OCI-LY7 (cell line): ENCODE data around the gene PDIA4. TPM values are rescaled to one million over a fixed set of nuclear protein-coding genes. Genes with fewer than 3 reads are reported as not detected.

Source experiments
- BruUV-seq: library from RNA; stranded (reverse); fragments of 400-500 nt; replicated peaks from 2 replicates; lab custom pipeline; 2021; lab: Mats Ljungman, UMichigan
- CTCF ChIA-PET: fragments of 300-600 bp; sonication (Branson Sonifier 250); formaldehyde crosslinking; loops from one replicate; lab custom pipeline; 2022; ENCODE audit warnings: antibody characterized with exemption; ENCODE audit not compliant: unreplicated experiment; lab: Charles Lee
- POLR2A ChIA-PET: fragments of 300-600 bp; sonication (Branson Sonifier 250); formaldehyde crosslinking; loops from one replicate; lab custom pipeline; 2022; ENCODE audit warnings: antibody characterized with exemption; lab: Charles Lee
- DNase-seq: peaks from one replicate; pipeline ENCODE4 v3.0.0-alpha.2; 2015; ENCODE audit warnings: low spot score
- H2AFZ ChIP-seq: fragments of 200-600 bp; sonication (generic), shearing (Covaris generic); 2 replicates; pipeline ENCODE4 v1.6.1; 2014; ENCODE audit warnings: mild to moderate bottlenecking, antibody characterized with exemption, low read length, moderate library complexity
- H3K27ac ChIP-seq: fragments of 200-600 bp; sonication (generic); 2 replicates; pipeline ENCODE4 v1.5.1; 2014; ENCODE audit warnings: mixed run types, low read depth, mild to moderate bottlenecking, moderate library complexity, low read length, inconsistent platforms; ENCODE audit not compliant: poor library complexity, severe bottlenecking
- H3K36me3 ChIP-seq: fragments of 200-600 bp; sonication (generic); 2 replicates; pipeline ENCODE4 v1.6.1; 2014; ENCODE audit warnings: mild to moderate bottlenecking, antibody characterized with exemption, low read length, moderate library complexity, mixed read lengths; ENCODE audit not compliant: insufficient read depth
- H3K4me1 ChIP-seq: fragments of 200-600 bp; sonication (generic); 2 replicates; pipeline ENCODE4 v1.5.1; 2014; ENCODE audit warnings: mild to moderate bottlenecking, low read length; ENCODE audit not compliant: insufficient read depth, poor library complexity, severe bottlenecking
- H3K4me2 ChIP-seq: fragments of 200-600 bp; sonication (generic); 2 replicates; pipeline ENCODE4 v1.6.1; 2014; ENCODE audit warnings: mild to moderate bottlenecking, low read length
- H3K4me3 ChIP-seq: fragments of 200-600 bp; sonication (generic); 2 replicates; pipeline ENCODE4 v1.5.1; 2014; ENCODE audit warnings: mild to moderate bottlenecking, low read depth, low read length; ENCODE audit not compliant: poor library complexity, severe bottlenecking
- H3K79me2 ChIP-seq: fragments of 200-600 bp; sonication (generic); 2 replicates; pipeline ENCODE4 v1.6.1; 2016; ENCODE audit warnings: low read depth, mild to moderate bottlenecking, low read length, moderate library complexity, mixed read lengths; ENCODE audit not compliant: insufficient read depth
- H3K9me2 ChIP-seq: fragments of 200-600 bp; sonication (generic); 2 replicates; pipeline ENCODE4 v1.6.1; 2016; ENCODE audit warnings: mild to moderate bottlenecking, low read length, mixed read lengths; ENCODE audit not compliant: insufficient read depth
- H3K9me3 ChIP-seq: fragments of 200-600 bp; sonication (generic); 2 replicates; pipeline ENCODE4 v1.6.1; 2014; ENCODE audit warnings: mild to moderate bottlenecking, mixed run types, low read length, mixed read lengths
- H4K20me1 ChIP-seq: fragments of 200-600 bp; sonication (generic); 2 replicates; pipeline ENCODE4 v1.6.1; 2014; ENCODE audit warnings: mild to moderate bottlenecking, antibody characterized with exemption, low read length, moderate library complexity, mixed read lengths; ENCODE audit not compliant: insufficient read depth
- EZH2phosphoT487 ChIP-seq: fragments of 200-600 bp; sonication (generic); IDR thresholded peaks from 2 replicates; pipeline ENCODE4 v1.6.1; 2018; ENCODE audit warnings: low read depth, borderline replicate concordance, mild to moderate bottlenecking, mixed run types, antibody characterized with exemption, low read length, moderate library complexity, mixed read lengths
- intact Hi-C: fragments of 100-400 bp; cut with micrococcal nuclease; formaldehyde crosslinking; loops from one replicate; pipeline ENCODE4 v1.10.0; 2022; ENCODE audit not compliant: unreplicated experiment
- total RNA-seq, 2 experiments: library from RNA; depleted of rRNA in 1 of 2; stranded (reverse); fragments of >200 nt in 1 of 2; shearing (Covaris generic) in 1 of 2; gene quantifications; 2 replicates each; pipeline ENCODE4 v1.2.3, GENCODE V29; 2014 to 2022
- TF ChIP-seq, protein P1 (sequence below): fragments of 200-600 bp; sonication (generic); conservative IDR thresholded peaks from 2 replicates; pipeline ENCODE4 v1.5.1; 2014; ENCODE audit warnings: mild to moderate bottlenecking, antibody characterized with exemption, low read length, moderate library complexity, mixed read lengths

Gene PDIA4
- total RNA-seq, 2 experiments from 2014 or later, result 130 to 141 TPM

DNA sequence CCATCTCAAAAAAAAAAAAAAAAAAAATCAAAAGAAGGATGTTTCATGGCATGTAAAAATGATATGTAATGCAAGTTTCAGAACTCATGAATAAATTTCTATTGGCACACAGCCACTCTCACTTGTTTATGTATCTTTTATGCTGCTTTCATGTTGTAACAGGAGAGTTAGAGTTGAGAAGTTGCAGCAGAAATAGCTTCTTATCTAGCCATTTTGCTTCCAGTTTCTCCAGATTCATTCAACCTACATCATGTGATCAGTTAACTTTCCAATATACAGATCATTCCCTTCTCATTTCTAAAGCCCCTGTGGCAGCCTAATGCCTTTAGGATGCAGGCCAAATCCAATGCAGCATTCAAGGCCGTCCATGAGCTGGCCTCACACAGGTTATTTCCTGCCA lies 31.9 kb upstream of the PDIA4 start:
- no peaks in the 10 kb centered on the region for H3K79me2 ChIP-seq
- H3K36me3 ChIP-seq, result no peaks in the 10 kb centered on the region
- TF ChIP-seq, protein P1, sequence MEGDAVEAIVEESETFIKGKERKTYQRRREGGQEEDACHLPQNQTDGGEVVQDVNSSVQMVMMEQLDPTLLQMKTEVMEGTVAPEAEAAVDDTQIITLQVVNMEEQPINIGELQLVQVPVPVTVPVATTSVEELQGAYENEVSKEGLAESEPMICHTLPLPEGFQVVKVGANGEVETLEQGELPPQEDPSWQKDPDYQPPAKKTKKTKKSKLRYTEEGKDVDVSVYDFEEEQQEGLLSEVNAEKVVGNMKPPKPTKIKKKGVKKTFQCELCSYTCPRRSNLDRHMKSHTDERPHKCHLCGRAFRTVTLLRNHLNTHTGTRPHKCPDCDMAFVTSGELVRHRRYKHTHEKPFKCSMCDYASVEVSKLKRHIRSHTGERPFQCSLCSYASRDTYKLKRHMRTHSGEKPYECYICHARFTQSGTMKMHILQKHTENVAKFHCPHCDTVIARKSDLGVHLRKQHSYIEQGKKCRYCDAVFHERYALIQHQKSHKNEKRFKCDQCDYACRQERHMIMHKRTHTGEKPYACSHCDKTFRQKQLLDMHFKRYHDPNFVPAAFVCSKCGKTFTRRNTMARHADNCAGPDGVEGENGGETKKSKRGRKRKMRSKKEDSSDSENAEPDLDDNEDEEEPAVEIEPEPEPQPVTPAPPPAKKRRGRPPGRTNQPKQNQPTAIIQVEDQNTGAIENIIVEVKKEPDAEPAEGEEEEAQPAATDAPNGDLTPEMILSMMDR, result no peak
- no peak for TF ChIP-seq EZH2phosphoT487
- DNase-seq, result no peak
- H3K4me3 ChIP-seq, result no peak overlapping the region
- no peaks in the 10 kb centered on the region for H4K20me1 ChIP-seq
- intact Hi-C loops, result no loop called here
- ChIA-PET CTCF (no interaction called here), POLR2A (interaction anchor here (0.6 to 1.7 kb wide), 5 partner anchors 13 to 348 kb away, joined by 3 to 7 read pairs (median 4); no protein-coding TSS in a partner anchor)
- H3K9me3 ChIP-seq, result no peaks in the 10 kb centered on the region
- H2AFZ ChIP-seq, result no peak overlapping the region
- H3K4me2 ChIP-seq, result no peak overlapping the region
- H3K27ac ChIP-seq, result no peak overlapping the region
- H3K4me1 ChIP-seq, result peaks cover 2% of the 10 kb centered on the region
- no peaks in the 10 kb centered on the region for H3K9me2 ChIP-seq
- no TSS peak for BruUV-seq

DNA sequence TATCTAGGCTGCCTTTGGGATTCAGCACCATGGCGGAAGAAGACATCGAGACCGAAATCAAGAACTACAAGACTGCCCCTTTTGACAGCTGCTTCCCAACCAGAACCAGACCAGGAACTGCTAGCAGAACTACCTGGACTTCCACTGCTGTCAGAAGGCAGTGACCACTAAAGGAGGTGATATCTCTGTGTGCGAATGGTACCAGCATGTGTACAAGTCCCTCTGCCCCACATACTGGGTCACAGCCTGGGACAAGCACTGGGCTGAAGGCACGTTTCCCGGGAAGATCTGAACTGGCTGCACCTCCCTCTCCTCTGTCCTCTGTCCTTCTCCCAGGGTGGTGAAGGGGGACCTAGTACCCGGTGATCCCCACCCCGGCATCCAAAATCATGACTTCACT lies 25.6 kb upstream of the PDIA4 start:
- Histone ChIP-seq H4K20me1 (no peaks in the 10 kb centered on the region), H3K27ac (no peak overlapping the region), H3K4me3 (no peak overlapping the region), H2AFZ (no peak overlapping the region), H3K36me3 (no peaks in the 10 kb centered on the region), H3K79me2 (no peaks in the 10 kb centered on the region), H3K4me2 (no peak overlapping the region), H3K4me1 (no peaks in the 10 kb centered on the region), H3K9me3 (no peaks in the 10 kb centered on the region), H3K9me2 (no peaks in the 10 kb centered on the region)
- no peak for TF ChIP-seq EZH2phosphoT487
- intact Hi-C loops, result no loop called here
- POLR2A ChIA-PET, result no interaction called here
- CTCF ChIA-PET, result no interaction called here
- BruUV-seq, result no TSS peak
- no peak for DNase-seq

DNA sequence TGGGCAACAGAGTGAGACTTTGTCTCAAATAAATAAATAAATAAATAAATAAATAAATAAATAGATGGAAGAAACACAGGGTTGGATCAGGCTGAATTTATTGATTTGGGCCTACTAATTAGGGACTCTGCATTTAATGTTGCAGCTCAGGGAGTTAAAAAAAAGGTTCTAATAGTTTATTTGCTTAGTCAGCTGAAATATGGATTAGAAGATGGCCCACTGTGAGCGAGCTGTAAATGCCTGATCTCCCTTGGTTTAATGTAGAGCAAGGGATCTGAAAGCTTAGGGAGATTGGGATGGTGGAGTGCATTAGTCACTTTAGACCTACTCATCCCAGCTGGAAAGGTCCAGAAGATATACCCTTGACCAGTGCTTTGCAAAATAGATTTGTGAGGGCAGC lies 25.1 kb upstream of the PDIA4 start:
- Histone ChIP-seq H3K4me2 (no peak overlapping the region), H2AFZ (no peak overlapping the region), H3K79me2 (no peaks in the 10 kb centered on the region), H3K9me2 (no peaks in the 10 kb centered on the region), H3K4me1 (no peaks in the 10 kb centered on the region), H3K9me3 (no peaks in the 10 kb centered on the region), H4K20me1 (no peaks in the 10 kb centered on the region), H3K4me3 (no peak overlapping the region), H3K27ac (no peak overlapping the region), H3K36me3 (no peaks in the 10 kb centered on the region)
- POLR2A ChIA-PET, result no interaction called here
- DNase-seq, result no peak
- TF ChIP-seq, protein P1, result no peak
- no peak for TF ChIP-seq EZH2phosphoT487
- intact Hi-C loops, result no loop called here
- BruUV-seq, result no TSS peak
- CTCF ChIA-PET, result no interaction called here
